HepG2 (cell line): ENCODE data around the gene TEF. TPM values are rescaled to one million over a fixed set of nuclear protein-coding genes. Genes with fewer than 3 reads are reported as not detected.

Experiments
- EP300 ChIP-seq, 3 experiments: sonication (generic) in 1 of 3; formaldehyde crosslinking in 1 of 3; IDR thresholded peaks; 2 replicates each; pipeline versions ENCODE4 v1.5.1 to v1.6.1; 2011 to 2020; ENCODE audit warnings: low read depth in 2 of 3, low read length in 2 of 3, borderline replicate concordance in 1 of 3, improper control_type of control experiment in 1 of 3, mild to moderate bottlenecking in 1 of 3, missing genetic modification reagents in 1 of 3, moderate library complexity in 1 of 3
- HNRNPH1 ChIP-seq: fragments of 200-400 bp; formaldehyde crosslinking; optimal IDR thresholded peaks from 2 replicates; pipeline ENCODE3; 2017; ENCODE audit warnings: mild to moderate bottlenecking, low read depth, low read length
- HNRNPLL ChIP-seq: fragments of 200-400 bp; formaldehyde crosslinking; IDR thresholded peaks from 2 replicates; pipeline ENCODE4 v1.6.1; 2017; ENCODE audit warnings: mild to moderate bottlenecking, low read depth, low read length; ENCODE audit not compliant: poor library complexity, severe bottlenecking
- MAZ ChIP-seq, 2 experiments: sonication (generic) in 1 of 2; formaldehyde crosslinking in 1 of 2; IDR thresholded peaks; 2 replicates each; pipeline versions ENCODE4 v1.5.0 to v1.6.1; 2012 to 2020; ENCODE audit warnings: low read depth in 2 of 2, mild to moderate bottlenecking in 2 of 2, borderline replicate concordance in 1 of 2, improper control_type of control experiment in 1 of 2, low read length in 1 of 2, missing genetic modification reagents in 1 of 2, moderate library complexity in 1 of 2
- MED1 ChIP-seq: sonication (generic); formaldehyde crosslinking; IDR thresholded peaks from 2 replicates; pipeline ENCODE4 v1.4.0; 2020; ENCODE audit warnings: missing genetic modification reagents
- MXD1 ChIP-seq: sonication (generic); formaldehyde crosslinking; IDR thresholded peaks from 2 replicates; pipeline ENCODE4 v1.4.0; 2020; ENCODE audit warnings: mild to moderate bottlenecking, missing genetic modification reagents
- NFKBIZ ChIP-seq: IDR thresholded peaks from 2 replicates; pipeline ENCODE4 v1.6.1; 2018; ENCODE audit warnings: missing genetic modification reagents, missing compliant biosample characterization
- NFYB ChIP-seq: sonication (generic); formaldehyde crosslinking; IDR thresholded peaks from 2 replicates; pipeline ENCODE4 v1.4.0; 2020; ENCODE audit warnings: missing genetic modification reagents
- PATZ1 ChIP-seq: sonication (generic); formaldehyde crosslinking; IDR thresholded peaks from 2 replicates; pipeline ENCODE4 v1.4.0; 2020; ENCODE audit warnings: missing genetic modification reagents
- TIGD3 ChIP-seq: sonication (generic); formaldehyde crosslinking; IDR thresholded peaks from 2 replicates; pipeline ENCODE4 v1.5.1; 2020; ENCODE audit warnings: mild to moderate bottlenecking, missing genetic modification reagents, borderline replicate concordance
- XRCC5 ChIP-seq: fragments of 200-400 bp; formaldehyde crosslinking; optimal IDR thresholded peaks from 2 replicates; pipeline ENCODE3; 2017; ENCODE audit warnings: mild to moderate bottlenecking, low read length
- ZBTB39 ChIP-seq: sonication (generic); formaldehyde crosslinking; IDR thresholded peaks from 2 replicates; pipeline ENCODE4 v1.5.0; 2020; ENCODE audit warnings: missing genetic modification reagents
- ZNF281 ChIP-seq: sonication (generic); formaldehyde crosslinking; IDR thresholded peaks from 2 replicates; pipeline ENCODE4 v1.4.0; 2020; ENCODE audit warnings: missing genetic modification reagents, borderline replicate concordance
- ZNF414 ChIP-seq: sonication (generic); formaldehyde crosslinking; IDR thresholded peaks from 2 replicates; pipeline ENCODE4 v1.5.0; 2020; ENCODE audit warnings: missing genetic modification reagents
- ZNF644 ChIP-seq: IDR thresholded peaks from 2 replicates; pipeline ENCODE4 v1.6.1; 2016; ENCODE audit warnings: low read depth
- ZNF747 ChIP-seq: sonication (generic); formaldehyde crosslinking; IDR thresholded peaks from 2 replicates; pipeline ENCODE4 v1.8.1; 2023; ENCODE audit warnings: missing genetic modification reagents, mild to moderate bottlenecking, borderline replicate concordance
- polyA plus RNA-seq, 8 experiments: library from polyadenylated mRNA; depleted of rRNA in 3 of 8; stranded (reverse) in 7 of 8; unstranded in 1 of 8; fragments of >200 nt; fragmentation: Illumina TruSeq in 4 of 8; extraction: Trizol in 4 of 8; gene quantifications; 2 replicates each; pipeline versions ENCODE4 v1.2.1 to v1.2.3, GENCODE V29; 2011 to 2016; ENCODE audit warnings: low read depth in 4 of 8, missing spikeins in 1 of 8, mixed read lengths in 1 of 8; ENCODE audit not compliant: insufficient read depth in 1 of 8
- total RNA-seq, 5 experiments: library from RNA; depleted of rRNA; stranded (reverse); fragments of >200 nt; fragmentation: Illumina TruSeq; extraction: Trizol; gene quantifications; 2 replicates each; pipeline ENCODE4 v1.2.3, GENCODE V29; 2016; ENCODE audit warnings: low read depth in 1 of 5

TEF gene
- total and polyA plus RNA-seq, 2 of the 13 experiments (the other 11 are each of a cell fraction or from before 2014, with no cell fraction given) = 7.6 to 11.2 TPM

- TF ChIP-seq ZNF414 (CRISPR knock-in tag) (peak; percentile 75; the same call in 1 of the 2 replicates), EP300 (IDR thresholded peaks at IDR 0.05; ENCODE audit: low read depth in 2 of 2, low read length in 2 of 2) (0 out of 4 replicates have a peak, but pooled peaks of 1 of the 2 experiments have one; percentile 29), EP300 (CRISPR knock-in tag; IDR thresholded peaks at IDR 0.05; ENCODE audit: borderline replicate concordance) (no peak), HNRNPH1 (no peak), NFYB (CRISPR knock-in tag) (peak; percentile 75), ZBTB39 (0 out of 2 replicates have a peak, but pooled peaks have one; percentile 48), TIGD3 (CRISPR knock-in tag) (no peak), ZNF281 (peak; percentile 84), MAZ (IDR thresholded peaks at IDR 0.05; ENCODE audit: borderline replicate concordance, low read depth, low read length) (peak; percentile 51; the same call in 1 of the 2 replicates), MAZ (CRISPR knock-in tag; IDR thresholded peaks at IDR 0.05; ENCODE audit: low read depth) (peak; percentile 83), MED1 (CRISPR knock-in tag) (peak; percentile 3; the same call in 1 of the 2 replicates), ZNF644 (CRISPR knock-in tag) (no peak), HNRNPLL (peak; percentile 33), MXD1 (CRISPR knock-in tag) (peak; percentile 55; the same call in 1 of the 2 replicates), NFKBIZ (CRISPR knock-in tag) (0 out of 2 replicates have a peak, but pooled peaks have one; percentile 10), XRCC5 (no peak), ZNF747 (peak; percentile 28; the same call in 1 of the 2 replicates), PATZ1 (CRISPR knock-in tag) (0 out of 2 replicates have a peak, but pooled peaks have one; percentile 10)
Measured at GRCh38 chr22:41381329-41382097, at the start of gene TEF (continued).
